Measurements from ENCODE around the gene HPCA. TPM values are rescaled to one million over a fixed set of nuclear protein-coding genes. Genes with fewer than 3 reads are reported as not detected.

The HPCA gene
- total and polyA plus RNA-seq, 2 of the 13 experiments (the other 11 are each of a cell fraction or from before 2014, with no cell fraction given) = not detected

GRCh38 chr1:32927441-32927840 lies 41.1 kb downstream of the HPCA start (continued):
- TF ChIP-seq, protein P1, sequence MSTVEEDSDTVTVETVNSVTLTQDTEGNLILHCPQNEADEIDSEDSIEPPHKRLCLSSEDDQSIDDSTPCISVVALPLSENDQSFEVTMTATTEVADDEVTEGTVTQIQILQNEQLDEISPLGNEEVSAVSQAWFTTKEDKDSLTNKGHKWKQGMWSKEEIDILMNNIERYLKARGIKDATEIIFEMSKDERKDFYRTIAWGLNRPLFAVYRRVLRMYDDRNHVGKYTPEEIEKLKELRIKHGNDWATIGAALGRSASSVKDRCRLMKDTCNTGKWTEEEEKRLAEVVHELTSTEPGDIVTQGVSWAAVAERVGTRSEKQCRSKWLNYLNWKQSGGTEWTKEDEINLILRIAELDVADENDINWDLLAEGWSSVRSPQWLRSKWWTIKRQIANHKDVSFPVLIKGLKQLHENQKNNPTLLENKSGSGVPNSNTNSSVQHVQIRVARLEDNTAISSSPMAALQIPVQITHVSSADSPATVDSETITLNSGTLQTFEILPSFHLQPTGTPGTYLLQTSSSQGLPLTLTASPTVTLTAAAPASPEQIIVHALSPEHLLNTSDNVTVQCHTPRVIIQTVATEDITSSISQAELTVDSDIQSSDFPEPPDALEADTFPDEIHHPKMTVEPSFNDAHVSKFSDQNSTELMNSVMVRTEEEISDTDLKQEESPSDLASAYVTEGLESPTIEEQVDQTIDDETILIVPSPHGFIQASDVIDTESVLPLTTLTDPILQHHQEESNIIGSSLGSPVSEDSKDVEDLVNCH (CRISPR knock-in tag; IDR thresholded peaks at IDR 0.05) = no peak
- TF ChIP-seq ZNF337 (CRISPR knock-in tag; IDR thresholded peaks at IDR 0.05; ENCODE audit: borderline replicate concordance, low read depth) (no peak), ZNF414 (CRISPR knock-in tag; IDR thresholded peaks at IDR 0.05) (no peak)

DNA sequence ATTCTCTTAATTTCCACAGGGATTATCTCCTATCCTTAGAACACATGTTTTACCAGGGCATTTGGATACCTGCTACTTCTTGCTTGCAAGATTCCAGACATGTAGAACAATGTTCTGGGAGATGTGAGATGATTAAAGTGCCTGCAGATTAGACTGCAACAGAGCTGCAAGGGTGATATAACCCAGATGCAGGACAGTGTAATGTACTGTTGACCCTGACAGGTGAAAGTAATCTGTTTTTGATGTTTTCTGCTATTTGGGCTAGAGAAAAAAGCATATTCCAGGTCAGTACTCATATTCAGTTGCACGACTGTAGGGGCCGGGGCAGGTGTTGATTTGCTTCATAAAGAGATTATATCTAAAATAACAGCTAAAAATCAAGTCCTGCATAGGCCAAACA lies 42.0 kb downstream of the HPCA start:
- ATAC-seq = no peak

More for the DNA sequence above, 42.0 kb downstream of the HPCA start:
- FAIRE-seq (no peak), DNase-seq (ENCODE audit: low spot score) (no peak)
- in situ Hi-C loops (cut with HindIII; ENCODE audit: extremely low pct_ligation_motif_present, low pct_unique_long_range_greater_than_20kb) (loop anchor here (5.0 kb wide), 1 partner anchor 79 kb away; no protein-coding TSS in a partner anchor), intact Hi-C loops (cut with micrococcal nuclease; ENCODE audit: unreplicated experiment) (no loop called here)
- no peaks in the 10 kb centered on the region for H4K20me1 ChIP-seq (ENCODE audit: insufficient read depth, low read length)
- ChIA-PET POLR2A (no interaction called here), CTCF (ENCODE audit: low intra/inter-chr PET ratio, low total read pairs) (no interaction called here)
- H3K4me2 ChIP-seq (ENCODE audit: low read depth, low read length) = no peak overlapping the region
- H3K9me3 ChIP-seq (ENCODE audit: low read length) = no peaks in the 10 kb centered on the region
- H3K79me2 ChIP-seq (ENCODE audit: insufficient read depth, low read length) = no peaks in the 10 kb centered on the region
- H3K4me1 ChIP-seq (ENCODE audit: insufficient read depth, low read length) = peaks cover 21% of the 10 kb centered on the region
- H3K27me3 ChIP-seq (ENCODE audit: control insufficient read depth in 1 of 2, insufficient read depth in 2 of 2, low read length in 2 of 2) = peaks cover 0 to 27% of the 10 kb centered on the region in 2 experiments; a peak in 3 of 5 replicates
- TF ChIP-seq NFKBIZ (CRISPR knock-in tag; IDR thresholded peaks at IDR 0.05) = no peak
- WGBS (ENCODE audit: low lambda C conversion rate) = 71% methylated on average over 2 of the region's 2 CpGs
- H3K9ac ChIP-seq (ENCODE audit: insufficient read depth, low read depth, low read length) = no peak overlapping the region
- no TSS peak for BruUV-seq (replicated peaks)
- H3K4me3 ChIP-seq (replicated peaks in 1 of 3; ENCODE audit: insufficient read depth in 1 of 3, low read depth in 2 of 3, low read length in 3 of 3) = no peak overlapping the region
- no peak overlapping the region for H3K27ac ChIP-seq (ENCODE audit: extremely low read length, insufficient read depth, low read length)
- H2AFZ ChIP-seq (ENCODE audit: low read length) = no peak overlapping the region
- no peaks in the 10 kb centered on the region for H3K36me3 ChIP-seq (replicated peaks in 1 of 2; ENCODE audit: control insufficient read depth in 1 of 2, insufficient read depth in 2 of 2, low read length in 2 of 2)
